GM18502 (cell line): ENCODE data around the gene FOXN1.
"Not testable (repeated sequence)": the region's sequence is repeated elsewhere in the genome, so short reads cannot be mapped to it uniquely, and the experiment has no call there.

ENCODE experiments used
- ATAC-seq: cut with Tn5 transposase; IDR thresholded peaks from one replicate; pipeline ENCODE4 v1.9.1; 2021; ENCODE audit warnings: mild to moderate bottlenecking; ENCODE audit not compliant: unreplicated experiment, poor library complexity

Gene FOXN1

GRCh38 chr17:28499684-28500357, 6.3 kb upstream of the FOXN1 start:
- ATAC-seq, result no peak

GRCh38 chr17:28500712-28501379, 5.3 kb upstream of the FOXN1 start:
- peak; percentile 74 for ATAC-seq

- no peak for ATAC-seq
These were observed 4.5 kb upstream of the FOXN1 start for GRCh38 chr17:28501421-28502284.

- ATAC-seq, result no peak
These were observed 2.7 kb upstream of the FOXN1 start for GRCh38 chr17:28503420-28503819.

GRCh38 chr17:28506763-28507487, 777 bp downstream of the FOXN1 start:
- ATAC-seq, result no peak

- no peak for ATAC-seq
These were observed 1.5 kb downstream of the FOXN1 start for GRCh38 chr17:28507567-28508203.

GRCh38 chr17:28508211-28508724, 2.1 kb downstream of the FOXN1 start:
- no peak for ATAC-seq

- no peak for ATAC-seq
These were observed 3.6 kb downstream of the FOXN1 start for GRCh38 chr17:28509789-28510188.

- ATAC-seq, result no peak
These were observed 5.8 kb downstream of the FOXN1 start for GRCh38 chr17:28511858-28512461.

- ATAC-seq, result no peak
These were observed 7.3 kb downstream of the FOXN1 start for GRCh38 chr17:28513476-28513875.

GRCh38 chr17:28514561-28515002, 8.4 kb downstream of the FOXN1 start:
- no peak for ATAC-seq

GRCh38 chr17:28515518-28515917, 9.4 kb downstream of the FOXN1 start:
- no peak for ATAC-seq

GRCh38 chr17:28518132-28518531, 12.0 kb downstream of the FOXN1 start:
- no peak for ATAC-seq

- no peak for ATAC-seq
These were observed 12.4 kb downstream of the FOXN1 start for GRCh38 chr17:28518578-28518977.

- no peak for ATAC-seq
These were observed 13.1 kb downstream of the FOXN1 start for GRCh38 chr17:28519236-28519635.

GRCh38 chr17:28520687-28521086, 14.5 kb downstream of the FOXN1 start:
- no peak for ATAC-seq

- no peak for ATAC-seq
These were observed 15.3 kb downstream of the FOXN1 start for GRCh38 chr17:28521311-28522085.

GRCh38 chr17:28522281-28522680, 16.1 kb downstream of the FOXN1 start:
- ATAC-seq, result not testable (repeated sequence)

GRCh38 chr17:28523186-28523585, 17.0 kb downstream of the FOXN1 start:
- ATAC-seq, result no peak
